Ascending aorta (tissue), 2 donors: ENCODE results near the gene FKBP1A. TPM values are rescaled to one million over a fixed set of nuclear protein-coding genes. Genes with fewer than 3 reads are reported as not detected.
"Not testable (repeated sequence)": the region's sequence is repeated elsewhere in the genome, so short reads cannot be mapped to it uniquely, and the experiment has no call there.

Experiments used
- DNase-seq, 2 donors: peaks; one replicate each; pipeline ENCODE4 v3.0.0-alpha.2; 2019; ENCODE audit warnings: low spot score in 2 of 2
- H3K27ac ChIP-seq, 2 donors: fragments of 200-600 bp; sonication (generic); one replicate each; pipeline ENCODE4 v1.5.1; 2016 to 2017; ENCODE audit warnings: mild to moderate bottlenecking in 1 of 2
- H3K27me3 ChIP-seq: fragments of 200-600 bp; sonication (generic); one replicate; pipeline ENCODE4 v1.5.1; 2017
- H3K36me3 ChIP-seq, 2 donors: fragments of 200-600 bp; sonication (generic); one replicate each; pipeline ENCODE4 v1.5.1; 2016
- H3K4me1 ChIP-seq, 2 donors: fragments of 200-600 bp; sonication (generic); one replicate each; pipeline ENCODE4 v1.5.1; 2016 to 2017; ENCODE audit warnings: mild to moderate bottlenecking in 1 of 2
- H3K4me3 ChIP-seq, 2 donors: fragments of 200-600 bp; sonication (generic); one replicate each; pipeline ENCODE4 v1.5.1; 2016 to 2017; ENCODE audit warnings: mild to moderate bottlenecking in 1 of 2
- H3K9me3 ChIP-seq, 2 donors: fragments of 200-600 bp; sonication (generic); one replicate each; pipeline ENCODE4 v1.5.1; 2016
- CTCF ChIP-seq, 3 experiments: fragments of 200-600 bp in 2 of 3; fragments of 450-650 bp in 1 of 3; sonication (generic) in 2 of 3; IDR thresholded peaks; one replicate each; pipeline ENCODE4 v1.5.1; 2016 to 2019; ENCODE audit warnings: antibody characterized with exemption in 3 of 3, mild to moderate bottlenecking in 1 of 3, moderate library complexity in 1 of 3
- intact Hi-C: fragments of 100-400 bp; cut with DNase I; formaldehyde crosslinking; loops from one replicate; pipeline ENCODE4 v1.15.1; 2023
- total RNA-seq: library from RNA; depleted of rRNA; stranded (reverse); fragments of >200 nt; gene quantifications from one replicate; pipeline ENCODE4 v1.1.0, GENCODE V29; 2016

Gene FKBP1A
- total RNA-seq, 1 donor from 2014 or later = 202 TPM

GRCh38 chr20:1402149-1402548 lies 9.3 kb upstream of the FKBP1A start:
- TF ChIP-seq CTCF (IDR thresholded peaks at IDR 0.05) = no peak
- Histone ChIP-seq H3K4me1 (no peaks in the 10 kb centered on the region), H3K4me3 (no peak overlapping the region), H3K27me3 (no peaks in the 10 kb centered on the region), H3K9me3 (no peaks in the 10 kb centered on the region), H3K36me3 (no peaks in the 10 kb centered on the region), H3K27ac (no peak overlapping the region)
- intact Hi-C loops = no loop called here
- no peak for DNase-seq

- Histone ChIP-seq H3K4me3 (no peak overlapping the region), H3K27me3 (no peaks in the 10 kb centered on the region), H3K36me3 (no peaks in the 10 kb centered on the region), H3K27ac (no peak overlapping the region), H3K9me3 (no peaks in the 10 kb centered on the region), H3K4me1 (no peaks in the 10 kb centered on the region)
- TF ChIP-seq CTCF (IDR thresholded peaks at IDR 0.05) = no peak
- intact Hi-C loops = no loop called here
- no peak for DNase-seq
These were observed 8.6 kb upstream of the FKBP1A start for GRCh38 chr20:1401451-1401907.

GRCh38 chr20:1399678-1400366 lies 7.0 kb upstream of the FKBP1A start:
- H3K27me3 ChIP-seq, DNase-seq, H3K4me1 ChIP-seq, H3K27ac ChIP-seq, H3K36me3 ChIP-seq, H3K4me3 ChIP-seq, H3K9me3 ChIP-seq: not testable (repeated sequence)
- intact Hi-C loops = loop anchor here (10.0 kb wide), 2 partner anchors 745 to 1075 kb away; partner anchors contain the start of genes SOX12 and SRXN1

GRCh38 chr20:1398185-1398584 lies 5.3 kb upstream of the FKBP1A start:
- H3K27ac ChIP-seq, H3K36me3 ChIP-seq, DNase-seq, H3K9me3 ChIP-seq, H3K4me3 ChIP-seq, H3K4me1 ChIP-seq, H3K27me3 ChIP-seq: not testable (repeated sequence)
- intact Hi-C loops = loop anchor here (10.0 kb wide), 2 partner anchors 743 to 1073 kb away; partner anchors contain the start of genes SOX12 and SRXN1

GRCh38 chr20:1397710-1398109 lies 4.9 kb upstream of the FKBP1A start:
- no peak for DNase-seq
- Histone ChIP-seq H3K4me1 (peaks cover 4 to 6% of the 10 kb centered on the region in 2 donors), H3K27ac (no peak overlapping the region), H3K4me3 (no peak overlapping the region), H3K36me3 (no peaks in the 10 kb centered on the region), H3K27me3 (no peaks in the 10 kb centered on the region), H3K9me3 (no peaks in the 10 kb centered on the region)
- TF ChIP-seq CTCF (IDR thresholded peaks at IDR 0.05) = peak; percentile 7 to 43 (median 22)
- intact Hi-C loops = loop anchor here (1.0 to 10.0 kb wide), 3 partner anchors 84 to 1073 kb away; partner anchors contain the start of genes SOX12 and SRXN1

- no peak for DNase-seq
- Histone ChIP-seq H3K36me3 (no peaks in the 10 kb centered on the region), H3K27me3 (no peaks in the 10 kb centered on the region), H3K4me3 (no peak overlapping the region), H3K27ac (no peak overlapping the region), H3K4me1 (peaks cover 4 to 9% of the 10 kb centered on the region in 2 donors), H3K9me3 (no peaks in the 10 kb centered on the region)
- intact Hi-C loops = loop anchor here (1.0 to 10.0 kb wide), 3 partner anchors 83 to 1072 kb away; partner anchors contain the start of genes SOX12 and SRXN1
- no peak for TF ChIP-seq CTCF (IDR thresholded peaks at IDR 0.05)
These were observed 3.8 kb upstream of the FKBP1A start for GRCh38 chr20:1396702-1397101.
